DND-41 (cell line): Measurements from ENCODE around the gene AKAP13.
"Not testable (repeated sequence)": the region's sequence is repeated elsewhere in the genome, so short reads cannot be mapped to it uniquely, and the experiment has no call there.

Source experiments
- EZH2 ChIP-seq: IDR thresholded peaks from 3 replicates; pipeline ENCODE4 v1.6.1; 2012; ENCODE audit warnings: borderline replicate concordance, low read depth, mild to moderate bottlenecking, moderate library complexity, low read length, inconsistent platforms; ENCODE audit not compliant: severe bottlenecking
- TF ChIP-seq, protein P1 (sequence below): IDR thresholded peaks from 2 replicates; pipeline ENCODE4 v1.5.1; 2012; ENCODE audit warnings: borderline replicate concordance, low read length, moderate library complexity, mild to moderate bottlenecking; ENCODE audit not compliant: poor library complexity, severe bottlenecking; ENCODE audit errors: extremely low read depth

DNA sequence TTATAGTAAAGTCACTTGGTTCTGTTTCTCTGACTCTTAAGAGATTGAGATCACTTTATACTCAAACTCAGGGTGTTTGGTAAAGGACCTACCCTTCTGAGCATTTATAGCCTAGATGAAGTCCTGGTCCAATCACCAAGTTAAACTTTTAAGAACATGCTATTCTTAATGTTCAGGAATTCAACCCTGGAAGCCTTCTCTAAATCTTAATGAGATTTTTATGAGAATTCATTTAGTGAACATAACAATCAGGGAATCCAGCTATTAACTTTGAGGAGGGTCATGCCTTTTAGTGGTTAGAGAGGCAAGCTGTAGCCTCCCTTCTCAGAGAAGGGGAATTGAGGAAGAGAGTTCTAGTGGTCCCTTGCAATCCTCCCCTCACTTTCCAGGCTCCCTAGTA is 104.5 kb downstream of the AKAP13 start:
- TF ChIP-seq, protein P1, sequence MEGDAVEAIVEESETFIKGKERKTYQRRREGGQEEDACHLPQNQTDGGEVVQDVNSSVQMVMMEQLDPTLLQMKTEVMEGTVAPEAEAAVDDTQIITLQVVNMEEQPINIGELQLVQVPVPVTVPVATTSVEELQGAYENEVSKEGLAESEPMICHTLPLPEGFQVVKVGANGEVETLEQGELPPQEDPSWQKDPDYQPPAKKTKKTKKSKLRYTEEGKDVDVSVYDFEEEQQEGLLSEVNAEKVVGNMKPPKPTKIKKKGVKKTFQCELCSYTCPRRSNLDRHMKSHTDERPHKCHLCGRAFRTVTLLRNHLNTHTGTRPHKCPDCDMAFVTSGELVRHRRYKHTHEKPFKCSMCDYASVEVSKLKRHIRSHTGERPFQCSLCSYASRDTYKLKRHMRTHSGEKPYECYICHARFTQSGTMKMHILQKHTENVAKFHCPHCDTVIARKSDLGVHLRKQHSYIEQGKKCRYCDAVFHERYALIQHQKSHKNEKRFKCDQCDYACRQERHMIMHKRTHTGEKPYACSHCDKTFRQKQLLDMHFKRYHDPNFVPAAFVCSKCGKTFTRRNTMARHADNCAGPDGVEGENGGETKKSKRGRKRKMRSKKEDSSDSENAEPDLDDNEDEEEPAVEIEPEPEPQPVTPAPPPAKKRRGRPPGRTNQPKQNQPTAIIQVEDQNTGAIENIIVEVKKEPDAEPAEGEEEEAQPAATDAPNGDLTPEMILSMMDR = not testable (repeated sequence)
- not testable (repeated sequence) for TF ChIP-seq EZH2
